Neural cell (in vitro differentiated cells): ENCODE results near the gene F11. TPM values are rescaled to one million over a fixed set of nuclear protein-coding genes. Genes with fewer than 3 reads are reported as not detected.

Experiments used
- H2AFZ ChIP-seq: fragments of 200-600, 300-800 bp; sonication (generic), shearing (Covaris generic); 2 replicates; pipeline ENCODE4 v1.6.0; 2014; ENCODE audit warnings: low read depth, mild to moderate bottlenecking, antibody characterized with exemption, low read length, moderate library complexity
- H3F3A ChIP-seq: fragments of 200-600 bp; shearing (Covaris generic); 2 replicates; pipeline ENCODE4 v1.6.1; 2016; ENCODE audit warnings: mild to moderate bottlenecking, moderate library complexity, mixed read lengths, antibody characterized with exemption, low read length; ENCODE audit not compliant: insufficient read depth, poor library complexity, severe bottlenecking
- H3K27ac ChIP-seq: fragments of 200-600, 300-800 bp; sonication (generic), shearing (Covaris generic); 2 replicates; pipeline ENCODE4 v1.5.1; 2014; ENCODE audit warnings: mild to moderate bottlenecking, low read length, moderate library complexity
- H3K27me3 ChIP-seq: fragments of 300-800, 200-600 bp; sonication (generic), shearing (Covaris generic); 2 replicates; pipeline ENCODE4 v1.6.0; 2014; ENCODE audit warnings: mild to moderate bottlenecking, low read depth, low read length, moderate library complexity; ENCODE audit not compliant: insufficient read depth
- H3K36me3 ChIP-seq: fragments of 300-800, 200-600 bp; sonication (generic), shearing (Covaris generic); 2 replicates; pipeline ENCODE4 v1.5.1; 2014; ENCODE audit warnings: mild to moderate bottlenecking, antibody characterized with exemption, low read length, moderate library complexity; ENCODE audit not compliant: insufficient read depth
- H3K4me2 ChIP-seq: fragments of 300-800, 200-600 bp; sonication (generic), shearing (Covaris generic); 2 replicates; pipeline ENCODE4 v1.6.0; 2014; ENCODE audit warnings: mild to moderate bottlenecking, low read length
- H3K4me3 ChIP-seq: fragments of 300-800, 200-600 bp; sonication (generic), shearing (Covaris generic); 2 replicates; pipeline ENCODE4 v1.5.1; 2014; ENCODE audit warnings: mild to moderate bottlenecking, low read length, moderate library complexity
- H3K79me2 ChIP-seq: fragments of 200-600 bp; shearing (Covaris generic); replicated peaks from 2 replicates; pipeline ENCODE4 v1.6.0; 2014; ENCODE audit warnings: mild to moderate bottlenecking, low read length, moderate library complexity; ENCODE audit not compliant: insufficient read depth
- H3K9ac ChIP-seq: fragments of 300-800, 200-600 bp; sonication (generic), shearing (Covaris generic); 2 replicates; pipeline ENCODE4 v1.6.1; 2016; ENCODE audit warnings: mild to moderate bottlenecking, low read length, mixed read lengths
- H3K9me2 ChIP-seq: fragments of 200-600 bp; shearing (Covaris generic); 2 replicates; pipeline ENCODE4 v1.6.1; 2016; ENCODE audit warnings: mild to moderate bottlenecking, low read length, mixed read lengths; ENCODE audit not compliant: insufficient read depth
- H3K9me3 ChIP-seq: fragments of 200-600, 300-800 bp; sonication (generic), shearing (Covaris generic); 2 replicates; pipeline ENCODE4 v1.6.1; 2016; ENCODE audit warnings: mild to moderate bottlenecking, mixed run types, low read length, moderate library complexity, mixed read lengths
- H4K20me1 ChIP-seq: fragments of 200-600 bp; shearing (Covaris generic); 2 replicates; pipeline ENCODE4 v1.6.1; 2016; ENCODE audit warnings: mild to moderate bottlenecking, mixed run types; ENCODE audit not compliant: insufficient read depth
- EP300 ChIP-seq: fragments of 450-650 bp; conservative IDR thresholded peaks from 2 replicates; pipeline ENCODE4 v1.6.1; 2014; ENCODE audit warnings: antibody characterized with exemption, mild to moderate bottlenecking, moderate library complexity; ENCODE audit not compliant: poor library complexity, severe bottlenecking
- EZH2 ChIP-seq: fragments of 200-600, 300-800 bp; shearing (Covaris generic), sonication (generic); IDR thresholded peaks from 2 replicates; pipeline ENCODE4 v1.6.1; 2014; ENCODE audit warnings: antibody characterized with exemption, low read length, borderline replicate concordance, mild to moderate bottlenecking; ENCODE audit not compliant: insufficient read depth, poor library complexity, severe bottlenecking
- MXI1 ChIP-seq: fragments of 450-650 bp; conservative IDR thresholded peaks from 2 replicates; pipeline ENCODE4 v1.6.1; 2014; ENCODE audit warnings: antibody characterized with exemption, mild to moderate bottlenecking; ENCODE audit not compliant: poor library complexity, severe bottlenecking
- POLR2AphosphoS5 ChIP-seq: IDR thresholded peaks from 2 replicates; pipeline ENCODE4 v1.6.1; 2012
- RAD21 ChIP-seq: fragments of 450-650 bp; conservative IDR thresholded peaks from 2 replicates; pipeline ENCODE4 v1.6.1; 2014; ENCODE audit warnings: antibody characterized with exemption, mild to moderate bottlenecking, moderate library complexity
- SMC3 ChIP-seq: fragments of 450-650 bp; conservative IDR thresholded peaks from 2 replicates; pipeline ENCODE4 v1.6.1; 2014; ENCODE audit warnings: antibody characterized with exemption, mild to moderate bottlenecking, moderate library complexity; ENCODE audit not compliant: poor library complexity
- TAF1 ChIP-seq: IDR thresholded peaks from 2 replicates; pipeline ENCODE4 v1.6.1; 2012; ENCODE audit warnings: low read depth
- polyA plus RNA-seq: library from polyadenylated mRNA; depleted of rRNA; stranded (reverse); fragments of >200 nt; gene quantifications from 2 replicates; pipeline ENCODE4 v1.2.3, GENCODE V29; 2014
- TF ChIP-seq, protein P1 (sequence below): IDR thresholded peaks from 2 replicates; pipeline ENCODE4 v1.6.1; 2012; ENCODE audit warnings: borderline replicate concordance
- TF ChIP-seq, protein P2 (sequence below): fragments of 450-650 bp; IDR thresholded peaks from 2 replicates; pipeline ENCODE4 v1.5.1; 2014; ENCODE audit warnings: antibody characterized with exemption, mild to moderate bottlenecking, moderate library complexity; ENCODE audit not compliant: poor library complexity, severe bottlenecking

F11 gene
- polyA plus RNA-seq, 1 donor from 2014 or later: not detected

DNA sequence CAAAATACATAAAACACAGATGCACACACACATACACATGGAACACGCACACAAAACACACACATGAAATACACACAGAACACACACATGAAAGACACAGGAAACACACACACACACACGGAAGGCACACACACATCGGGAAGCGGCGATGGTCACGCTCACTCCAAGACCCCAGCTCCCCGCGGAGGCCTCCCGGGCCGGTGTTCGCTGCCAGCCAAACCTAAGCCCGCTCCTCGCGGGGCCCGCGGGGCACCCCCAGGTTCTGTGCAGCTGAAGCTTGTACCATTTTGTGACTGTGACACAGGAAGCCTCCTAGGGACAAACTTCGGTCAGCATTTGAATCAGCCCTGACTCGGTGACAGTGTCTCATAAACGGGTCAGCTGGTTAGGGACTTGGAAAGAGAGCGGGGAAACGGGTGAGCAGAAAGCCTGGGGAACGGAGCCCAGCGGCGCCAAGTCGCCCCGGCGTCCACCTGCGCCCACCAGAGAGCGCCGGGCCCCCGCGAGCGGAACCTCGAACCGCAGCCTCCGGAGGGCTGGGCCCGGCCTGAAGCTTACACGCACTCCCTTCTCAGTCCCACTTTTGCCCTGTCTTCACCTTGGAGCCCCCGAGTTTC, 32.1 kb downstream of the F11 start:
- TF ChIP-seq SMC3: no peak
- TF ChIP-seq, protein P1, sequence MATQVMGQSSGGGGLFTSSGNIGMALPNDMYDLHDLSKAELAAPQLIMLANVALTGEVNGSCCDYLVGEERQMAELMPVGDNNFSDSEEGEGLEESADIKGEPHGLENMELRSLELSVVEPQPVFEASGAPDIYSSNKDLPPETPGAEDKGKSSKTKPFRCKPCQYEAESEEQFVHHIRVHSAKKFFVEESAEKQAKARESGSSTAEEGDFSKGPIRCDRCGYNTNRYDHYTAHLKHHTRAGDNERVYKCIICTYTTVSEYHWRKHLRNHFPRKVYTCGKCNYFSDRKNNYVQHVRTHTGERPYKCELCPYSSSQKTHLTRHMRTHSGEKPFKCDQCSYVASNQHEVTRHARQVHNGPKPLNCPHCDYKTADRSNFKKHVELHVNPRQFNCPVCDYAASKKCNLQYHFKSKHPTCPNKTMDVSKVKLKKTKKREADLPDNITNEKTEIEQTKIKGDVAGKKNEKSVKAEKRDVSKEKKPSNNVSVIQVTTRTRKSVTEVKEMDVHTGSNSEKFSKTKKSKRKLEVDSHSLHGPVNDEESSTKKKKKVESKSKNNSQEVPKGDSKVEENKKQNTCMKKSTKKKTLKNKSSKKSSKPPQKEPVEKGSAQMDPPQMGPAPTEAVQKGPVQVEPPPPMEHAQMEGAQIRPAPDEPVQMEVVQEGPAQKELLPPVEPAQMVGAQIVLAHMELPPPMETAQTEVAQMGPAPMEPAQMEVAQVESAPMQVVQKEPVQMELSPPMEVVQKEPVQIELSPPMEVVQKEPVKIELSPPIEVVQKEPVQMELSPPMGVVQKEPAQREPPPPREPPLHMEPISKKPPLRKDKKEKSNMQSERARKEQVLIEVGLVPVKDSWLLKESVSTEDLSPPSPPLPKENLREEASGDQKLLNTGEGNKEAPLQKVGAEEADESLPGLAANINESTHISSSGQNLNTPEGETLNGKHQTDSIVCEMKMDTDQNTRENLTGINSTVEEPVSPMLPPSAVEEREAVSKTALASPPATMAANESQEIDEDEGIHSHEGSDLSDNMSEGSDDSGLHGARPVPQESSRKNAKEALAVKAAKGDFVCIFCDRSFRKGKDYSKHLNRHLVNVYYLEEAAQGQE: no peak
- TF ChIP-seq MXI1: no peak
- TF ChIP-seq TAF1: no peak
- TF ChIP-seq EZH2: no peak
- TF ChIP-seq EP300: no peak
- no peak for TF ChIP-seq POLR2AphosphoS5
- TF ChIP-seq, protein P2, sequence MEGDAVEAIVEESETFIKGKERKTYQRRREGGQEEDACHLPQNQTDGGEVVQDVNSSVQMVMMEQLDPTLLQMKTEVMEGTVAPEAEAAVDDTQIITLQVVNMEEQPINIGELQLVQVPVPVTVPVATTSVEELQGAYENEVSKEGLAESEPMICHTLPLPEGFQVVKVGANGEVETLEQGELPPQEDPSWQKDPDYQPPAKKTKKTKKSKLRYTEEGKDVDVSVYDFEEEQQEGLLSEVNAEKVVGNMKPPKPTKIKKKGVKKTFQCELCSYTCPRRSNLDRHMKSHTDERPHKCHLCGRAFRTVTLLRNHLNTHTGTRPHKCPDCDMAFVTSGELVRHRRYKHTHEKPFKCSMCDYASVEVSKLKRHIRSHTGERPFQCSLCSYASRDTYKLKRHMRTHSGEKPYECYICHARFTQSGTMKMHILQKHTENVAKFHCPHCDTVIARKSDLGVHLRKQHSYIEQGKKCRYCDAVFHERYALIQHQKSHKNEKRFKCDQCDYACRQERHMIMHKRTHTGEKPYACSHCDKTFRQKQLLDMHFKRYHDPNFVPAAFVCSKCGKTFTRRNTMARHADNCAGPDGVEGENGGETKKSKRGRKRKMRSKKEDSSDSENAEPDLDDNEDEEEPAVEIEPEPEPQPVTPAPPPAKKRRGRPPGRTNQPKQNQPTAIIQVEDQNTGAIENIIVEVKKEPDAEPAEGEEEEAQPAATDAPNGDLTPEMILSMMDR: no peak
- no peak for TF ChIP-seq RAD21
- Histone ChIP-seq H3K27me3 (no peaks in the 10 kb centered on the region), H3K4me2 (no peak overlapping the region), H3K27ac (no peak overlapping the region), H3K4me3 (no peak overlapping the region), H3K36me3 (no peaks in the 10 kb centered on the region), H3K9ac (no peak overlapping the region), H3K9me2 (no peaks in the 10 kb centered on the region), H3F3A (no peaks in the 10 kb centered on the region), H4K20me1 (no peaks in the 10 kb centered on the region), H3K9me3 (no peaks in the 10 kb centered on the region), H2AFZ (no peak overlapping the region), H3K79me2 (no peaks in the 10 kb centered on the region)

DNA sequence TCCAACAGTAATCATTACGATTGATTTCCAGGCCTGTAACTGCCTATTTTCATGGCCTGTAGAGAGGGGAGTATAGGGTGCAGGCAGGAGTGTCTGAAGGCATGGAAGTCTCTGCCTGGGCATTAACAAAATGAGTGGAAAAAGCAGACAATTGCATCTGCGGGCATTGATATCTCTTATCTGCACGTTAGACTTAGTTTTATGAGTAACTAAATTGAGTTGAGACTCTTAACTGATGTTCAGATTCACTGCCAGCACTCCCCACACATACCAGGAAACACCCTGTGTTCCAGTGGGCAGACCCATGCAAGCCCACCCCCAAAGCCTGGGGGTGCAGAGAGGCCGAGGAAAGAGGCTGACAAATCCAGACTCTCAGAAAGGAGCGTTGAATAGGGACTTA, 33.3 kb downstream of the F11 start:
- Histone ChIP-seq H3K9me3 (no peaks in the 10 kb centered on the region), H2AFZ (no peak overlapping the region), H3K4me2 (no peak overlapping the region), H3K9me2 (no peaks in the 10 kb centered on the region), H3K9ac (no peak overlapping the region), H3K27me3 (no peaks in the 10 kb centered on the region), H4K20me1 (no peaks in the 10 kb centered on the region), H3K36me3 (no peaks in the 10 kb centered on the region), H3F3A (no peaks in the 10 kb centered on the region), H3K27ac (no peak overlapping the region), H3K4me3 (no peak overlapping the region), H3K79me2 (no peaks in the 10 kb centered on the region)
- TF ChIP-seq TAF1: no peak
- TF ChIP-seq, protein P2: no peak
